Measurements from ENCODE around the gene F2RL3.
A peak's percentile ranks its signal among the peaks of the same experiment; 100 is the strongest.

Gene F2RL3

GRCh38 chr19:16883522-16883921 lies 5.3 kb upstream of the F2RL3 start:
- TF ChIP-seq CTCF (IDR thresholded peaks at IDR 0.05; ENCODE audit: low read depth, low read length), result no peak
- TF ChIP-seq POLR2A (IDR thresholded peaks at IDR 0.05; ENCODE audit: extremely low read depth, insufficient read length), result no peak
- TF ChIP-seq MYC (IDR thresholded peaks at IDR 0.05; ENCODE audit: low read depth, low read length), result no peak
- TF ChIP-seq MAX (IDR thresholded peaks at IDR 0.05; ENCODE audit: low read depth, low read length), result no peak
- H3K4me3 ChIP-seq (ENCODE audit: low read depth, low read length), result no peak overlapping the region
- DNase-seq (ENCODE audit: low read depth), result no peak

- no peak for DNase-seq (ENCODE audit: low read depth)
- TF ChIP-seq MYC (IDR thresholded peaks at IDR 0.05; ENCODE audit: low read depth, low read length) (no peak), MAX (IDR thresholded peaks at IDR 0.05; ENCODE audit: low read depth, low read length) (no peak), CTCF (IDR thresholded peaks at IDR 0.05; ENCODE audit: low read depth, low read length) (no peak)
- no peak overlapping the region for H3K4me3 ChIP-seq (ENCODE audit: low read depth, low read length)
These were observed 3.6 kb upstream of the F2RL3 start for GRCh38 chr19:16885166-16885565.

- DNase-seq (ENCODE audit: low read depth), result peak; percentile 62
- no peak overlapping the region for H3K4me3 ChIP-seq (ENCODE audit: low read depth, low read length)
- no peak for TF ChIP-seq MAX (IDR thresholded peaks at IDR 0.05; ENCODE audit: low read depth, low read length)
These were observed 2.4 kb upstream of the F2RL3 start for GRCh38 chr19:16886305-16886880.

GRCh38 chr19:16887353-16888265 lies 1.2 kb upstream of the F2RL3 start:
- no peak overlapping the region for H3K4me3 ChIP-seq (ENCODE audit: low read depth, low read length)
- DNase-seq (ENCODE audit: low read depth), result peak; percentile 54
- TF ChIP-seq POLR2A (IDR thresholded peaks at IDR 0.05; ENCODE audit: extremely low read depth, insufficient read length) (no peak), MAX (IDR thresholded peaks at IDR 0.05; ENCODE audit: low read depth, low read length) (no peak), MYC (IDR thresholded peaks at IDR 0.05; ENCODE audit: low read depth, low read length) (no peak), CTCF (IDR thresholded peaks at IDR 0.05; ENCODE audit: low read depth, low read length) (no peak)

- TF ChIP-seq CTCF (IDR thresholded peaks at IDR 0.05; ENCODE audit: low read depth, low read length) (no peak), MAX (IDR thresholded peaks at IDR 0.05; ENCODE audit: low read depth, low read length) (no peak; the same call in 1 of the 2 replicates), POLR2A (IDR thresholded peaks at IDR 0.05; ENCODE audit: extremely low read depth, insufficient read length) (no peak), MYC (IDR thresholded peaks at IDR 0.05; ENCODE audit: low read depth, low read length) (no peak)
- H3K4me3 ChIP-seq (ENCODE audit: low read depth, low read length), result peak overlapping the region; percentile 56
- DNase-seq (ENCODE audit: low read depth), result no peak
These were observed 625 bp downstream of the F2RL3 start for GRCh38 chr19:16889366-16889882.

- no peak overlapping the region for H3K4me3 ChIP-seq (ENCODE audit: low read depth, low read length)
- TF ChIP-seq MYC (IDR thresholded peaks at IDR 0.05; ENCODE audit: low read depth, low read length), result no peak
- no peak for TF ChIP-seq CTCF (IDR thresholded peaks at IDR 0.05; ENCODE audit: low read depth, low read length)
- TF ChIP-seq POLR2A (IDR thresholded peaks at IDR 0.05; ENCODE audit: extremely low read depth, insufficient read length), result no peak
- no peak for TF ChIP-seq MAX (IDR thresholded peaks at IDR 0.05; ENCODE audit: low read depth, low read length)
- no peak for DNase-seq (ENCODE audit: low read depth)
These were observed 1.2 kb downstream of the F2RL3 start for GRCh38 chr19:16889883-16890460.
